HepG2 (cell line): ENCODE results near the gene PLEKHN1. TPM values are rescaled to one million over a fixed set of nuclear protein-coding genes. Genes with fewer than 3 reads are reported as not detected.
A peak's percentile ranks its signal among the peaks of the same experiment; 100 is the strongest.

Experiments
- HCFC1 ChIP-seq: fragments of 150-350 bp; IDR thresholded peaks from 2 replicates; pipeline ENCODE4 v1.6.1; 2014; ENCODE audit warnings: low read depth, low read length
- MATR3 ChIP-seq: sonication (generic); formaldehyde crosslinking; IDR thresholded peaks from 2 replicates; pipeline ENCODE4 v1.4.0; 2020; ENCODE audit warnings: missing genetic modification reagents
- MIER3 ChIP-seq: IDR thresholded peaks from 2 replicates; pipeline ENCODE4 v1.6.1; 2016; ENCODE audit warnings: missing compliant biosample characterization, borderline replicate concordance
- MYC ChIP-seq: sonication (generic); formaldehyde crosslinking; IDR thresholded peaks from 2 replicates; pipeline ENCODE4 v1.9.0; 2021; ENCODE audit warnings: missing genetic modification reagents, borderline replicate concordance
- ONECUT2 ChIP-seq: sonication (generic); formaldehyde crosslinking; IDR thresholded peaks from 2 replicates; pipeline ENCODE4 v1.4.0; 2020; ENCODE audit warnings: missing genetic modification reagents
- ZC3H13 ChIP-seq: sonication (generic); formaldehyde crosslinking; IDR thresholded peaks from 2 replicates; pipeline ENCODE4 v1.8.1; 2023; ENCODE audit warnings: mild to moderate bottlenecking, missing genetic modification reagents, moderate library complexity
- ZFP41 ChIP-seq: sonication (generic); formaldehyde crosslinking; IDR thresholded peaks from 2 replicates; pipeline ENCODE4 v1.4.0; 2020; ENCODE audit warnings: mild to moderate bottlenecking, missing genetic modification reagents, borderline replicate concordance
- ZNF253 ChIP-seq: sonication (generic); formaldehyde crosslinking; IDR thresholded peaks from 2 replicates; pipeline ENCODE4 v1.8.0; 2022; ENCODE audit warnings: mild to moderate bottlenecking, missing genetic modification reagents, borderline replicate concordance
- ZNF354B ChIP-seq: sonication (generic); formaldehyde crosslinking; IDR thresholded peaks from 2 replicates; pipeline ENCODE4 v1.8.0; 2022; ENCODE audit warnings: mild to moderate bottlenecking, missing genetic modification reagents
- ZNF644 ChIP-seq: IDR thresholded peaks from 2 replicates; pipeline ENCODE4 v1.6.1; 2016; ENCODE audit warnings: low read depth
- polyA plus RNA-seq, 8 experiments: library from polyadenylated mRNA; depleted of rRNA in 3 of 8; stranded (reverse) in 7 of 8; unstranded in 1 of 8; fragments of >200 nt; fragmentation: Illumina TruSeq in 4 of 8; extraction: Trizol in 4 of 8; gene quantifications; 2 replicates each; pipeline versions ENCODE4 v1.2.1 to v1.2.3, GENCODE V29; 2011 to 2016; ENCODE audit warnings: low read depth in 4 of 8, missing spikeins in 1 of 8, mixed read lengths in 1 of 8; ENCODE audit not compliant: insufficient read depth in 1 of 8
- total RNA-seq, 5 experiments: library from RNA; depleted of rRNA; stranded (reverse); fragments of >200 nt; fragmentation: Illumina TruSeq; extraction: Trizol; gene quantifications; 2 replicates each; pipeline ENCODE4 v1.2.3, GENCODE V29; 2016; ENCODE audit warnings: low read depth in 1 of 5
- TF ChIP-seq, protein P1 (sequence below): sonication (generic); formaldehyde crosslinking; conservative IDR thresholded peaks from 2 replicates; pipeline ENCODE4 v1.4.0; 2020; ENCODE audit warnings: missing genetic modification reagents
- TF ChIP-seq, protein P2 (sequence below): fragments of 450-650 bp; IDR thresholded peaks from 2 replicates; pipeline ENCODE4 v1.6.1; 2017; ENCODE audit warnings: mild to moderate bottlenecking
- TF ChIP-seq, protein P3 (sequence below): sonication (generic); formaldehyde crosslinking; IDR thresholded peaks from 2 replicates; pipeline ENCODE4 v1.9.0; 2022; ENCODE audit warnings: low read depth, missing genetic modification reagents
- TF ChIP-seq, protein P4 (sequence below): sonication (generic); formaldehyde crosslinking; IDR thresholded peaks from 2 replicates; pipeline ENCODE4 v1.8.0; 2022; ENCODE audit warnings: missing genetic modification reagents, mild to moderate bottlenecking, borderline replicate concordance
- TF ChIP-seq, protein P5 (sequence below): IDR thresholded peaks from 2 replicates; pipeline ENCODE4 v1.6.1; 2012; ENCODE audit warnings: inconsistent platforms
- TF ChIP-seq, protein P6 (sequence below): sonication (generic); formaldehyde crosslinking; IDR thresholded peaks from 2 replicates; pipeline ENCODE4 v1.4.0; 2020; ENCODE audit warnings: missing genetic modification reagents

PLEKHN1 gene
- total and polyA plus RNA-seq, 2 of the 13 experiments (the other 11 are each of a cell fraction or from before 2014, with no cell fraction given): 0.42 to 0.58 TPM

DNA sequence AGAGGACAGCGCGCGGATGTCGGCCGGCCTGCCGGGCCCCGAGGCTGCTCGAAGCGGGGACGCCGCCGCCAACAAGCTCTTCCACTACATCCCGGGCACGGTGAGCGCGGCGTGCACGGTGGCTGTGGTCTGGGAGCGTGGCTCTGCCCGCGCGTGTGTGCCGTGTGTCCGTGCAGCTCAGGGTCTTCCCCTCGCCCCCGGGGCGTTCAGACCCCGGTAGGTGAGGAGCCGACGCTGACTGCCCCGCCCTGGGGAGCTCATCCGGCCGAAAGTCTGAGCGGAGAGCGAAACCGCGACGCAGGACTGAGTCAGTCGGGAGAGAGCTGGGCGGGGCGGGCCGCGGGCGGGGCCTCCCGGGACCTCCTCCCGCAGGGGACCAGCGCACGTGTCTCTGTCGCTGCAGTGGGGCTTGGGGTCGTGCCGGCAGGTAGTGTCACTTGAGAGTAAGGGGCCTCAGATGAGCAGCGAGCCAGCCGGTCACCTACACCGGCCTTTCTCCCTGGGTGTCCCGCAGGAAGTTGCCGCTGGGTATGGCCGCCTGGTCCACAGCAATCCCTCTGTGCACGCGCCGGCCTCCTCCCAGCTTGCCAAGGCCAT lies 520 bp downstream of the PLEKHN1 start (continued):
- TF ChIP-seq, protein P1, sequence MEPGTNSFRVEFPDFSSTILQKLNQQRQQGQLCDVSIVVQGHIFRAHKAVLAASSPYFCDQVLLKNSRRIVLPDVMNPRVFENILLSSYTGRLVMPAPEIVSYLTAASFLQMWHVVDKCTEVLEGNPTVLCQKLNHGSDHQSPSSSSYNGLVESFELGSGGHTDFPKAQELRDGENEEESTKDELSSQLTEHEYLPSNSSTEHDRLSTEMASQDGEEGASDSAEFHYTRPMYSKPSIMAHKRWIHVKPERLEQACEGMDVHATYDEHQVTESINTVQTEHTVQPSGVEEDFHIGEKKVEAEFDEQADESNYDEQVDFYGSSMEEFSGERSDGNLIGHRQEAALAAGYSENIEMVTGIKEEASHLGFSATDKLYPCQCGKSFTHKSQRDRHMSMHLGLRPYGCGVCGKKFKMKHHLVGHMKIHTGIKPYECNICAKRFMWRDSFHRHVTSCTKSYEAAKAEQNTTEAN (CRISPR knock-in tag): 0 out of 2 replicates have a peak, but pooled peaks have one; percentile 41
- TF ChIP-seq MATR3 (CRISPR knock-in tag): no peak
- 0 out of 2 replicates have a peak, but pooled peaks have one; percentile 51 for TF ChIP-seq ZFP41 (CRISPR knock-in tag)
- peak; percentile 85 for TF ChIP-seq MYC (CRISPR knock-in tag)
- no peak for TF ChIP-seq ZNF354B (CRISPR knock-in tag)
- TF ChIP-seq, protein P2, sequence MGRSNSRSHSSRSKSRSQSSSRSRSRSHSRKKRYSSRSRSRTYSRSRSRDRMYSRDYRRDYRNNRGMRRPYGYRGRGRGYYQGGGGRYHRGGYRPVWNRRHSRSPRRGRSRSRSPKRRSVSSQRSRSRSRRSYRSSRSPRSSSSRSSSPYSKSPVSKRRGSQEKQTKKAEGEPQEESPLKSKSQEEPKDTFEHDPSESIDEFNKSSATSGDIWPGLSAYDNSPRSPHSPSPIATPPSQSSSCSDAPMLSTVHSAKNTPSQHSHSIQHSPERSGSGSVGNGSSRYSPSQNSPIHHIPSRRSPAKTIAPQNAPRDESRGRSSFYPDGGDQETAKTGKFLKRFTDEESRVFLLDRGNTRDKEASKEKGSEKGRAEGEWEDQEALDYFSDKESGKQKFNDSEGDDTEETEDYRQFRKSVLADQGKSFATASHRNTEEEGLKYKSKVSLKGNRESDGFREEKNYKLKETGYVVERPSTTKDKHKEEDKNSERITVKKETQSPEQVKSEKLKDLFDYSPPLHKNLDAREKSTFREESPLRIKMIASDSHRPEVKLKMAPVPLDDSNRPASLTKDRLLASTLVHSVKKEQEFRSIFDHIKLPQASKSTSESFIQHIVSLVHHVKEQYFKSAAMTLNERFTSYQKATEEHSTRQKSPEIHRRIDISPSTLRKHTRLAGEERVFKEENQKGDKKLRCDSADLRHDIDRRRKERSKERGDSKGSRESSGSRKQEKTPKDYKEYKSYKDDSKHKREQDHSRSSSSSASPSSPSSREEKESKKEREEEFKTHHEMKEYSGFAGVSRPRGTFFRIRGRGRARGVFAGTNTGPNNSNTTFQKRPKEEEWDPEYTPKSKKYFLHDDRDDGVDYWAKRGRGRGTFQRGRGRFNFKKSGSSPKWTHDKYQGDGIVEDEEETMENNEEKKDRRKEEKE: no peak
- TF ChIP-seq MIER3: 0 out of 2 replicates have a peak, but pooled peaks have one; percentile 16
- no peak for TF ChIP-seq ZNF253 (CRISPR knock-in tag)
- TF ChIP-seq ONECUT2 (CRISPR knock-in tag): no peak
- no peak for TF ChIP-seq HCFC1
- TF ChIP-seq, protein P3, sequence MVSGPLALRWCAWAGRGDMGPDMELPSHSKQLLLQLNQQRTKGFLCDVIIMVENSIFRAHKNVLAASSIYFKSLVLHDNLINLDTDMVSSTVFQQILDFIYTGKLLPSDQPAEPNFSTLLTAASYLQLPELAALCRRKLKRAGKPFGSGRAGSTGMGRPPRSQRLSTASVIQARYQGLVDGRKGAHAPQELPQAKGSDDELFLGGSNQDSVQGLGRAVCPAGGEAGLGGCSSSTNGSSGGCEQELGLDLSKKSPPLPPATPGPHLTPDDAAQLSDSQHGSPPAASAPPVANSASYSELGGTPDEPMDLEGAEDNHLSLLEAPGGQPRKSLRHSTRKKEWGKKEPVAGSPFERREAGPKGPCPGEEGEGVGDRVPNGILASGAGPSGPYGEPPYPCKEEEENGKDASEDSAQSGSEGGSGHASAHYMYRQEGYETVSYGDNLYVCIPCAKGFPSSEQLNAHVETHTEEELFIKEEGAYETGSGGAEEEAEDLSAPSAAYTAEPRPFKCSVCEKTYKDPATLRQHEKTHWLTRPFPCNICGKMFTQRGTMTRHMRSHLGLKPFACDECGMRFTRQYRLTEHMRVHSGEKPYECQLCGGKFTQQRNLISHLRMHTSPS (CRISPR knock-in tag): no peak
- TF ChIP-seq, protein P4, sequence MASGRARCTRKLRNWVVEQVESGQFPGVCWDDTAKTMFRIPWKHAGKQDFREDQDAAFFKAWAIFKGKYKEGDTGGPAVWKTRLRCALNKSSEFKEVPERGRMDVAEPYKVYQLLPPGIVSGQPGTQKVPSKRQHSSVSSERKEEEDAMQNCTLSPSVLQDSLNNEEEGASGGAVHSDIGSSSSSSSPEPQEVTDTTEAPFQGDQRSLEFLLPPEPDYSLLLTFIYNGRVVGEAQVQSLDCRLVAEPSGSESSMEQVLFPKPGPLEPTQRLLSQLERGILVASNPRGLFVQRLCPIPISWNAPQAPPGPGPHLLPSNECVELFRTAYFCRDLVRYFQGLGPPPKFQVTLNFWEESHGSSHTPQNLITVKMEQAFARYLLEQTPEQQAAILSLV (CRISPR knock-in tag): no peak
- TF ChIP-seq ZC3H13: 0 out of 2 replicates have a peak, but pooled peaks have one; percentile 63
- TF ChIP-seq, protein P5, sequence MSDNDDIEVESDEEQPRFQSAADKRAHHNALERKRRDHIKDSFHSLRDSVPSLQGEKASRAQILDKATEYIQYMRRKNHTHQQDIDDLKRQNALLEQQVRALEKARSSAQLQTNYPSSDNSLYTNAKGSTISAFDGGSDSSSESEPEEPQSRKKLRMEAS: peak; percentile 66; the same call in 1 of the 2 replicates
- TF ChIP-seq, protein P6, sequence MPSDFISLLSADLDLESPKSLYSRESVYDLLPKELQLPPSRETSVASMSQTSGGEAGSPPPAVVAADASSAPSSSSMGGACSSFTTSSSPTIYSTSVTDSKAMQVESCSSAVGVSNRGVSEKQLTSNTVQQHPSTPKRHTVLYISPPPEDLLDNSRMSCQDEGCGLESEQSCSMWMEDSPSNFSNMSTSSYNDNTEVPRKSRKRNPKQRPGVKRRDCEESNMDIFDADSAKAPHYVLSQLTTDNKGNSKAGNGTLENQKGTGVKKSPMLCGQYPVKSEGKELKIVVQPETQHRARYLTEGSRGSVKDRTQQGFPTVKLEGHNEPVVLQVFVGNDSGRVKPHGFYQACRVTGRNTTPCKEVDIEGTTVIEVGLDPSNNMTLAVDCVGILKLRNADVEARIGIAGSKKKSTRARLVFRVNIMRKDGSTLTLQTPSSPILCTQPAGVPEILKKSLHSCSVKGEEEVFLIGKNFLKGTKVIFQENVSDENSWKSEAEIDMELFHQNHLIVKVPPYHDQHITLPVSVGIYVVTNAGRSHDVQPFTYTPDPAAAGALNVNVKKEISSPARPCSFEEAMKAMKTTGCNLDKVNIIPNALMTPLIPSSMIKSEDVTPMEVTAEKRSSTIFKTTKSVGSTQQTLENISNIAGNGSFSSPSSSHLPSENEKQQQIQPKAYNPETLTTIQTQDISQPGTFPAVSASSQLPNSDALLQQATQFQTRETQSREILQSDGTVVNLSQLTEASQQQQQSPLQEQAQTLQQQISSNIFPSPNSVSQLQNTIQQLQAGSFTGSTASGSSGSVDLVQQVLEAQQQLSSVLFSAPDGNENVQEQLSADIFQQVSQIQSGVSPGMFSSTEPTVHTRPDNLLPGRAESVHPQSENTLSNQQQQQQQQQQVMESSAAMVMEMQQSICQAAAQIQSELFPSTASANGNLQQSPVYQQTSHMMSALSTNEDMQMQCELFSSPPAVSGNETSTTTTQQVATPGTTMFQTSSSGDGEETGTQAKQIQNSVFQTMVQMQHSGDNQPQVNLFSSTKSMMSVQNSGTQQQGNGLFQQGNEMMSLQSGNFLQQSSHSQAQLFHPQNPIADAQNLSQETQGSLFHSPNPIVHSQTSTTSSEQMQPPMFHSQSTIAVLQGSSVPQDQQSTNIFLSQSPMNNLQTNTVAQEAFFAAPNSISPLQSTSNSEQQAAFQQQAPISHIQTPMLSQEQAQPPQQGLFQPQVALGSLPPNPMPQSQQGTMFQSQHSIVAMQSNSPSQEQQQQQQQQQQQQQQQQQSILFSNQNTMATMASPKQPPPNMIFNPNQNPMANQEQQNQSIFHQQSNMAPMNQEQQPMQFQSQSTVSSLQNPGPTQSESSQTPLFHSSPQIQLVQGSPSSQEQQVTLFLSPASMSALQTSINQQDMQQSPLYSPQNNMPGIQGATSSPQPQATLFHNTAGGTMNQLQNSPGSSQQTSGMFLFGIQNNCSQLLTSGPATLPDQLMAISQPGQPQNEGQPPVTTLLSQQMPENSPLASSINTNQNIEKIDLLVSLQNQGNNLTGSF (CRISPR knock-in tag): peak; percentile 45; the same call in 1 of the 2 replicates
- TF ChIP-seq ZNF644 (CRISPR knock-in tag): no peak
